T-helper 1 cell (primary cell): ENCODE results near the gene CPXM2.
"Not testable (repeated sequence)": the region's sequence is repeated elsewhere in the genome, so short reads cannot be mapped to it uniquely, and the experiment has no call there.

Experiments
- DNase-seq, 5 donors: peaks; one replicate each; pipeline ENCODE4 v3.0.0-alpha.2; 2012 to 2020

Gene CPXM2

GRCh38 chr10:123736917-123737316 lies 154.7 kb downstream of the CPXM2 start:
- not testable (repeated sequence) for DNase-seq

DNA sequence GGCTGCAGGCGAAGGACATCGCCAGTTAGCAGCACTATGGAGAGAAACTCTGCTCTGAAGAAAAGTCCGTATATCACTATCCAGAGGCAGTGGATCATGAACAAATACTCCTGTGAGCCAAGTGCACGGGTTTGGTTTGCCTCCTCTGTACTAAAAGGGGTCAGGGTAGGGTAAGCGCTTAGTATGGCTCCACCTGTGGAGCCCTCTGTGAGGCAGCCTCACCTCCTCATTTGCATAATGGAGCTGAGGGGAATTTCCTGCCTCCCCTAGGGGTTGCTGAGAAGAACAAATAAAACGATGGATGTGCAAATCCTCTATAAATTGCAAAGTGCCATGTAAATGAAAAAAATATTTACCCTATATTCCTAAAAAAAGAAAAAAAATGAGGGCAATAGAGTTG lies 162.1 kb downstream of the CPXM2 start:
- DNase-seq = no peak

DNA sequence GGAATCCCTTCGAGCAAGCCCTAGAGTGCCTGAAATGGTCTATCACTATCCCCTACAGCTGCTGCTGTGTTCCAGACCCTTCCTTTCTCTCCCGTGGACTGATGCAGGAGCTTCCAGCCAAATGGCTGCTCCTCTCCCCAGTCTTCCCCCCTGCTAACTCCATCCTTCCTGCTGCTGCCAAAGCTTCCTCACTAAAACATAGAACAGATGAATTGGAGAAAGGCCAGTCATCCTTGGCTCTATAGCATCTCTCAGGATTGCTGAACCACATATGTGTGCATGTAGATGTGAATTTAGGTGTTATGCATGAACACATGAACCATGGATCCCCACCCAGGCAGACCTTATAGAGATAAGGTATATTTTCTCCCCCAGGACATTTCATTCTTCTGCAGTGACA lies 164.8 kb downstream of the CPXM2 start:
- DNase-seq = no peak

DNA sequence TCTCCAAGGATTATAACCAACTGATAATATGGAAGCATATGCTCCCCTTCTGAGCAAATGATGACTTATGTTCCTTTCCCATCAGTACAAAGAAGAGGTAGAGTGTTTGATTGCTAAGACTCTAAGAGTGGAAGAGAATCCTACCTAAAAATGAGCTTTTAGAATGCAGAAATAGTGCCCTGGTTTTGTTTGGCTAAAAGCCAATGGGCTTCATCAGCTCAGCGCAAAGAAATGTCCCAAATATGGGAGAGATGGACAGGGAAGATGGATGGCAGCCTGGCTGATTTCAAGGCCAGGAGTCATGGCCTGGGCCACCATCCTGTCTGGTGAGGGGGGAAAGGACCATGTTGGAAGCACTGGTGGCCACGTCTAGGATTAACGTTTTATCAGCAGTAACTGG lies 165.2 kb downstream of the CPXM2 start:
- DNase-seq = no peak

DNA sequence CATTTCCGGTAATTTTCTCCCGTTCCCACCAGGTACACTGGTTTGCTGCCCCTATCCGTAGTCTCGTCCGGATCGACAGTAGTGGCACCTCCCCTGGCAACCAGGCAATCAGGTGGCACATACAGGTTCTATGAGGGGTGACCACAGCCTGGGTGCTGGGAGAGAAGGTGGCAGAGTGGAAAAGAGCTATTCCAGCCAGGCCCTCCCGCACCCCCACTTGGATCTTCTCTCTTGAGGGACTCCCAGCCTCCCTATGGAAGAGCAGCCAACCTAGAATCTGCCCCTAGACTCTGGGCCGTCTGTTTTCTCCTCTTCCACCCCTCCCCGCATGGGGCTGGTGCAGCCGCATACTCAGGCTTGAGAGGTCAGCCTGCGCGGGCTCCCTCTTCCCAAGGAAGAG lies 166.9 kb downstream of the CPXM2 start:
- DNase-seq = no peak

GRCh38 chr10:123722351-123722750 lies 169.3 kb downstream of the CPXM2 start:
- no peak for DNase-seq

DNA sequence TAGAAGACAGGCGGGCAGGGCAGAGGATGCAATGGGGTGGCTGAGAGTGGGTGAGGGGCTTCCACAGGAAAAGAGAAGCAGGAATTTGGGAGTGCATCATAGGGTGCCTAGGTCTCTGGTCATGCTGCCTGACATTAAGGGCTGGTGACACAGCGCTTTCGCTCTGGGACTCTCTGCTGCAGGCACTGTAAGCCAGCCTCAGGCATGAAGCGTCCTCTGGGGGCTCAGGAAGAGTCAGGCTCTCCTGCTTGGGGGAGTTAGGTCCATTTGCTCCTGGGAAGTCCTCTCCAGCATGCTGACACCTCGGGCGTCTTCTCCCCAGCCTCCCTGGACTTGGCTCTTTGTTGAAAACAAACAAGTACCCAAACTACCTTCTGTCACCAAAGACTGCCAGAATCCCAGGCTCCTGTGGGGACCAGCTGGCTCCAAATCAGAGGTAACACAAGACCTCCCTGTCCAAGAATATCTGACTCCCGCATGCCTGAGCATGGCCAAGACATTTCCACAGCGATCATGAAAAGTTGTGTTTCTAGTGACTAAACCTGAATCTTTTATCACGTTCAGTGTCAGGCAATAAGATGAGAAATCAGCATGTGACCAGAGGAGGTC lies 170.1 kb downstream of the CPXM2 start:
- no peak for DNase-seq

- DNase-seq = no peak
These were observed 171.1 kb downstream of the CPXM2 start for GRCh38 chr10:123720536-123720935.

GRCh38 chr10:123718544-123719060 lies 173.0 kb downstream of the CPXM2 start:
- DNase-seq = no peak

GRCh38 chr10:123717336-123717735 lies 174.3 kb downstream of the CPXM2 start:
- DNase-seq = no peak

- no peak for DNase-seq
These were observed 176.1 kb downstream of the CPXM2 start for GRCh38 chr10:123715546-123715945.

GRCh38 chr10:123706236-123706635 lies 185.4 kb downstream of the CPXM2 start:
- no peak for DNase-seq

DNA sequence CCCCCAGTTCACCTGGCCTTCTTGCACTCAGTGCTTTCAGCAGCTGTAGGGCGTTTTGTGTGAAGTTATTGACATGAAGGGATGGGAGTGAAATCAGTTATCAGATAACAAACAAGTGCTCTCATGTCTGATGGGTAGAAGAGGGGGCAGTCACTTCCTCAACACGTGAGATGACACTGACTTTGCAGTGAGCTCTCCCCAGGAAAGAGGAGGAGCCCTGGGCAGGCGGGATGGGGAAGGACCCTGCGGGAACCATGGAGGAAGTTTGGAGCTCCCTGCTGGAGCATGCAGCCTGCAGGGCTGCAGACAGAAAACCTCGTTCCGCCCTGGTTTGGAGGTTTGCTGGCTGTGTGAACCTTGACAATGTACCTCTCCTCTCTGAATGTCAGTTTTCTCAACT lies 186.8 kb downstream of the CPXM2 start:
- DNase-seq = no peak

DNA sequence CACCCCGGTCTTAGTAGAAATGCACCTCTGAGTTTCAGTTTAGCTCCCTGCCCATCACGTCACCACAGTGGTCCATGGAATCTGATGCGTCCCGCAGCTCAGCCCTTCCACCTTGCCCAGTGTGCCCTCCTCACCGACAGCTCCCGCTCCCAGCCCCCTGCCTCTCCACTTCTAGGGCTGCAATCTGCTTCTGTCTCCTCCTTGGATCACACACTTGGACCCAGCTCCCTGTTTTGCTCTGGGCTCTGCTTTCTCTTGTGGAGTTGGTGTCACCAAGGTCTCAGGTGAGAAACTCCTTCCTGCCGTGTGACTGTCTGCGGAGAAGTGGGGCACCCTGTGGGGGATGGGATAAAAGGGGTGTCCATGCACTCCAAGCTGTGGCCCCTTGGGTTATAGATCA lies 187.5 kb downstream of the CPXM2 start:
- DNase-seq = no peak

- DNase-seq = no peak
These were observed 188.3 kb downstream of the CPXM2 start for GRCh38 chr10:123703195-123703790.
